PC-3 (cell line): ENCODE measurements around the gene RPL15.

Source experiments
- CTCF ChIP-seq: fragments of 300-600 bp; sonication (generic); conservative IDR thresholded peaks from 2 replicates; pipeline ENCODE4 v1.5.1; 2017; ENCODE audit warnings: antibody characterized with exemption, low read depth, mild to moderate bottlenecking, low read length
- EZH2 ChIP-seq: fragments of 300-600 bp; sonication (generic); IDR thresholded peaks from one replicate; pipeline ENCODE4 v1.6.1; 2017; ENCODE audit warnings: antibody characterized with exemption, mild to moderate bottlenecking, low read length; ENCODE audit not compliant: unreplicated experiment
- EZH2phosphoT487 ChIP-seq: fragments of 300-600 bp; sonication (generic); IDR thresholded peaks from 2 replicates; pipeline ENCODE4 v1.6.1; 2018; ENCODE audit warnings: mild to moderate bottlenecking, antibody characterized with exemption, low read length, borderline replicate concordance

- no peak for TF ChIP-seq EZH2phosphoT487
- peak; percentile 52 for TF ChIP-seq CTCF
- no peak for TF ChIP-seq EZH2
Observed at GRCh38 chr3:23867400-23867799, 49.5 kb upstream of the RPL15 start.
